Ascending aorta (tissue), 2 donors: ENCODE measurements around the gene ZEB2. TPM values are rescaled to one million over a fixed set of nuclear protein-coding genes. Genes with fewer than 3 reads are reported as not detected.

Source experiments
- DNase-seq, 2 donors: peaks; one replicate each; pipeline ENCODE4 v3.0.0-alpha.2; 2019; ENCODE audit warnings: low spot score in 2 of 2
- H3K27ac ChIP-seq, 2 donors: fragments of 200-600 bp; sonication (generic); one replicate each; pipeline ENCODE4 v1.5.1; 2016 to 2017; ENCODE audit warnings: mild to moderate bottlenecking in 1 of 2
- H3K27me3 ChIP-seq: fragments of 200-600 bp; sonication (generic); one replicate; pipeline ENCODE4 v1.5.1; 2017
- H3K36me3 ChIP-seq, 2 donors: fragments of 200-600 bp; sonication (generic); one replicate each; pipeline ENCODE4 v1.5.1; 2016
- H3K4me1 ChIP-seq, 2 donors: fragments of 200-600 bp; sonication (generic); one replicate each; pipeline ENCODE4 v1.5.1; 2016 to 2017; ENCODE audit warnings: mild to moderate bottlenecking in 1 of 2
- H3K4me3 ChIP-seq, 2 donors: fragments of 200-600 bp; sonication (generic); one replicate each; pipeline ENCODE4 v1.5.1; 2016 to 2017; ENCODE audit warnings: mild to moderate bottlenecking in 1 of 2
- H3K9me3 ChIP-seq, 2 donors: fragments of 200-600 bp; sonication (generic); one replicate each; pipeline ENCODE4 v1.5.1; 2016
- intact Hi-C: fragments of 100-400 bp; cut with DNase I; formaldehyde crosslinking; loops from one replicate; pipeline ENCODE4 v1.15.1; 2023
- total RNA-seq: library from RNA; depleted of rRNA; stranded (reverse); fragments of >200 nt; gene quantifications from one replicate; pipeline ENCODE4 v1.1.0, GENCODE V29; 2016
- TF ChIP-seq, protein P1 (sequence below), 3 experiments: fragments of 200-600 bp in 2 of 3; fragments of 450-650 bp in 1 of 3; sonication (generic) in 2 of 3; IDR thresholded peaks; one replicate each; pipeline ENCODE4 v1.5.1; 2016 to 2019; ENCODE audit warnings: antibody characterized with exemption in 3 of 3, mild to moderate bottlenecking in 1 of 3, moderate library complexity in 1 of 3

Gene ZEB2
- total RNA-seq, 1 donor from 2014 or later = 74.6 TPM

- peaks cover 0 to 20% of the 10 kb centered on the region in 2 donors for H3K4me1 ChIP-seq
- TF ChIP-seq, protein P1, sequence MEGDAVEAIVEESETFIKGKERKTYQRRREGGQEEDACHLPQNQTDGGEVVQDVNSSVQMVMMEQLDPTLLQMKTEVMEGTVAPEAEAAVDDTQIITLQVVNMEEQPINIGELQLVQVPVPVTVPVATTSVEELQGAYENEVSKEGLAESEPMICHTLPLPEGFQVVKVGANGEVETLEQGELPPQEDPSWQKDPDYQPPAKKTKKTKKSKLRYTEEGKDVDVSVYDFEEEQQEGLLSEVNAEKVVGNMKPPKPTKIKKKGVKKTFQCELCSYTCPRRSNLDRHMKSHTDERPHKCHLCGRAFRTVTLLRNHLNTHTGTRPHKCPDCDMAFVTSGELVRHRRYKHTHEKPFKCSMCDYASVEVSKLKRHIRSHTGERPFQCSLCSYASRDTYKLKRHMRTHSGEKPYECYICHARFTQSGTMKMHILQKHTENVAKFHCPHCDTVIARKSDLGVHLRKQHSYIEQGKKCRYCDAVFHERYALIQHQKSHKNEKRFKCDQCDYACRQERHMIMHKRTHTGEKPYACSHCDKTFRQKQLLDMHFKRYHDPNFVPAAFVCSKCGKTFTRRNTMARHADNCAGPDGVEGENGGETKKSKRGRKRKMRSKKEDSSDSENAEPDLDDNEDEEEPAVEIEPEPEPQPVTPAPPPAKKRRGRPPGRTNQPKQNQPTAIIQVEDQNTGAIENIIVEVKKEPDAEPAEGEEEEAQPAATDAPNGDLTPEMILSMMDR (IDR thresholded peaks at IDR 0.05) = no peak
- intact Hi-C loops = no loop called here
- no peaks in the 10 kb centered on the region for H3K36me3 ChIP-seq
- DNase-seq = no peak
- no peaks in the 10 kb centered on the region for H3K9me3 ChIP-seq
- H3K27ac ChIP-seq = peak overlapping the region; percentile 58 to 62
- H3K27me3 ChIP-seq = no peaks in the 10 kb centered on the region
- H3K4me3 ChIP-seq = no peak overlapping the region
Observed at GRCh38 chr2:144528108-144528507, 8.2 kb upstream of the ZEB2 start.

DNA sequence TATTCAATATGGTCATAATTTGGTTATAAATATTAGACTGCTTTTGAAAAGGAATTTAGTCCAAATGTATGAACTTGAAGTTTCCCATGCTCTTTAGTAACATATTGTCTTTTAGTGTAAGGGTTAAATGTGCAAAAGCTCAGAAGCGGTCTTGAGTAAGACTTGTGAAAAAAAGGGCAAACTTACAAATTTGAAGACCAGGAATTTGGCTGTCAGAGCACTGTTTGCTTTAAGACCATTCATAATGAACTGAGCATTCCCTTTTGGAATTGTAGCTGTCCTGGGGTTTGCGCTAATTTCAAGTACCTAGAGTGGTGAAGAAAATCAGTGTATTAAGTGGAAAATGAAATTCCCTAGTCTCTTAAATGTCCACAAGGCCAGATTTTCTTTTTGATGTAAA lies 6.9 kb upstream of the ZEB2 start:
- TF ChIP-seq, protein P1 (IDR thresholded peaks at IDR 0.05) = no peak
- DNase-seq = no peak
- H3K4me3 ChIP-seq = no peak overlapping the region
- H3K9me3 ChIP-seq = no peaks in the 10 kb centered on the region
- no peaks in the 10 kb centered on the region for H3K27me3 ChIP-seq
- H3K4me1 ChIP-seq = peaks cover 0 to 23% of the 10 kb centered on the region in 2 donors
- no peaks in the 10 kb centered on the region for H3K36me3 ChIP-seq
- H3K27ac ChIP-seq = peak overlapping the region; percentile 58 to 62
- intact Hi-C loops = no loop called here

GRCh38 chr2:144524118-144525009 lies 4.4 kb upstream of the ZEB2 start:
- peak in 1 of 2 donors; percentile 80 for DNase-seq
- TF ChIP-seq, protein P1 (IDR thresholded peaks at IDR 0.05) = no peak
- H3K9me3 ChIP-seq = no peaks in the 10 kb centered on the region
- peaks cover 0 to 17% of the 10 kb centered on the region in 2 donors for H3K4me1 ChIP-seq
- peak overlapping the region; percentile 85 to 86 for H3K4me3 ChIP-seq
- peak overlapping the region; percentile 99 to 100 for H3K27ac ChIP-seq
- no peaks in the 10 kb centered on the region for H3K27me3 ChIP-seq
- intact Hi-C loops = loop anchor here (2.0 to 5.0 kb wide), 6 partner anchors 83 to 1228 kb away; no protein-coding TSS in a partner anchor
- no peaks in the 10 kb centered on the region for H3K36me3 ChIP-seq

DNA sequence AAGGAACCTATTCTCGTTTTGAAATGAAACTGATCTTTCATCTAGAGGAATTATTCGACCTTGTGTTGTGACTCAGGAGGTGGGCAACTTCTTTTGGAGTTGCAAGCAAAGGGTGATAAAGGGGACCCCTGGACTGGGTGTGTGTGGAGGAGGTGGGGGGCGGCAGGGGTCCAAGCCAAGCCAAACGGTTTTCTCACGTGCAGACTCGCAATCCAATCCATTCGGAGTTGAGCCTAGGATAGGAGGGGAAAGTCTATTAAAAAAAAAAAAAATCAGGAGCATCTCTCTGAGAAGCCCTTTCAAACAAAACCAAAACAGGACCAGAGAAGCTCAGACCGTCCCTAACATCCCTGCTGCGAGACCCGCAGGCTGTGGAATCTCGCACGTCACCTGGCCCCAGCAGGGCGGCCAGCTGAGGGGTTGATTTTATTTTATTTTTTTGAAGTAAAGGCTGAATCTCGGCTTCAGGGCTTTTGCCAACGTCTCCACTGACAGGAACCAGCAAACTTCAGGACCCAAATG lies 3.7 kb upstream of the ZEB2 start:
- TF ChIP-seq, protein P1 (IDR thresholded peaks at IDR 0.05) = no peak
- H3K27me3 ChIP-seq = no peaks in the 10 kb centered on the region
- no peaks in the 10 kb centered on the region for H3K9me3 ChIP-seq
- H3K4me1 ChIP-seq = peaks cover 0 to 16% of the 10 kb centered on the region in 2 donors
- intact Hi-C loops = loop anchor here (2.0 to 5.0 kb wide), 6 partner anchors 84 to 1229 kb away; no protein-coding TSS in a partner anchor
- no peak for DNase-seq
- peak overlapping the region; percentile 85 to 86 for H3K4me3 ChIP-seq
- H3K27ac ChIP-seq = peak overlapping the region; percentile 99 to 100
- no peaks in the 10 kb centered on the region for H3K36me3 ChIP-seq

DNA sequence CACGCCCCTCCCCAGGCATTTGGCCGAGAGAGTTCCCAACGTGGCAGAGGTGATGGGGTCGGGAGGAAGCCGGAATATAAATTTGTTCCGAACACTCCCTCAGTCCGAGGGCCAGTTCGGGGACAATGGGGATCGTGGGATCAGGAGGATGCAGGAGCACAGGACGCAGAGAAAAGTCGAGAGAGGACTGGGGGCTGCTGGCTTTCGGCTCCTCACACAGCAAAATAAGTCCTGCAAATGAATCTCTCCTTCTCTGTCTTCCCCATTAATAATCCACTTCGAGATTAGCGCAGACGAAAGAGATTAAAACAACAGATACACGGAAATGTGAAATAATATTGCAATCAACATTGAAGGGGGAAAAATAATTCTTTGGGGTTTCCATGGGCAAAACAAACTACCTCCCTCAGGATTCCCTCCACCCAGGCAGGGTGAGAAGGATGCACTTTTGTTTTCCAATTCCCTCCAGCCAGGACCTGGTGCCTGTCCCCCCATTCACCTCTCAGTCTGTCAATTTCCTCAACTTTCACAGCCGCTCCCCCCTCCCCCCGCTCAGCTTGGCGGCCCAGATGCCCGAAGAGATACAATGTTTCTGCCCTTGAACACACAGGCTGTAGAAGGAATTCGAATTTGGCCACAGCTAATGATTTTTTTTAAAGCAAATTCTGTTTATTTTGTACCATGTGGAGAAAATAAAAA lies 3.1 kb upstream of the ZEB2 start:
- DNase-seq = no peak
- peaks cover 0 to 15% of the 10 kb centered on the region in 2 donors for H3K4me1 ChIP-seq
- peak overlapping the region; percentile 99 to 100 for H3K27ac ChIP-seq
- H3K27me3 ChIP-seq = no peaks in the 10 kb centered on the region
- H3K9me3 ChIP-seq = no peaks in the 10 kb centered on the region
- TF ChIP-seq, protein P1 (IDR thresholded peaks at IDR 0.05) = no peak
- no peaks in the 10 kb centered on the region for H3K36me3 ChIP-seq
- intact Hi-C loops = loop anchor here (5.0 kb wide), 5 partner anchors 84 to 1229 kb away; no protein-coding TSS in a partner anchor
- peak overlapping the region; percentile 85 to 86 for H3K4me3 ChIP-seq
